ENCODE measurements around the gene SELENON. TPM values are rescaled to one million over a fixed set of nuclear protein-coding genes. Genes with fewer than 3 reads are reported as not detected.
A peak's percentile ranks its signal among the peaks of the same experiment; 100 is the strongest.

Gene SELENON
- total RNA-seq, 1 experiment from 2014 or later, result 57.2 TPM

DNA sequence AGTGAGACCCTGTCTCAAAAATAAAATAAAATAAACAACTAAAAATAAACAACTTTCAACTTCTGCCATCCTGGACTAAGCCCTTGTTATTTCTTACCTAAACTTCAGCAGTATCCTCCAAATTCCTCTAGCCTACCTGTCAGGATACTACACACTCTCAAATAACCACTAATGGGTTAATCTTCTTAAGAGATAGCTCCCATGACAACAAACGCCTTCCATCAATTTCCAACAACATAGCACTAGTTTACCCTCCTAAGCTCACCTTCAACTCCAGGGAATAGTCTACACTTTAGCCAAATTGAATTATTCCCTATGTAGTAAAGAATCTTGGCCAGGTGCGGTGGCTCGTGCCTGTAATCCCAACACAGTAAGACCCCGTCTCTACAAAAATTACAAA, 47.9 kb downstream of the SELENON start:
- TF ChIP-seq TCF7L2 (IDR thresholded peaks at IDR 0.05; ENCODE audit: low read depth, low read length) (no peak), POLR2AphosphoS5 (IDR thresholded peaks at IDR 0.05; ENCODE audit: low read depth, low read length) (no peak), SIN3A (IDR thresholded peaks at IDR 0.05; ENCODE audit: borderline replicate concordance, insufficient read depth, low read depth, low read length) (no peak)
- TF ChIP-seq, protein P1, sequence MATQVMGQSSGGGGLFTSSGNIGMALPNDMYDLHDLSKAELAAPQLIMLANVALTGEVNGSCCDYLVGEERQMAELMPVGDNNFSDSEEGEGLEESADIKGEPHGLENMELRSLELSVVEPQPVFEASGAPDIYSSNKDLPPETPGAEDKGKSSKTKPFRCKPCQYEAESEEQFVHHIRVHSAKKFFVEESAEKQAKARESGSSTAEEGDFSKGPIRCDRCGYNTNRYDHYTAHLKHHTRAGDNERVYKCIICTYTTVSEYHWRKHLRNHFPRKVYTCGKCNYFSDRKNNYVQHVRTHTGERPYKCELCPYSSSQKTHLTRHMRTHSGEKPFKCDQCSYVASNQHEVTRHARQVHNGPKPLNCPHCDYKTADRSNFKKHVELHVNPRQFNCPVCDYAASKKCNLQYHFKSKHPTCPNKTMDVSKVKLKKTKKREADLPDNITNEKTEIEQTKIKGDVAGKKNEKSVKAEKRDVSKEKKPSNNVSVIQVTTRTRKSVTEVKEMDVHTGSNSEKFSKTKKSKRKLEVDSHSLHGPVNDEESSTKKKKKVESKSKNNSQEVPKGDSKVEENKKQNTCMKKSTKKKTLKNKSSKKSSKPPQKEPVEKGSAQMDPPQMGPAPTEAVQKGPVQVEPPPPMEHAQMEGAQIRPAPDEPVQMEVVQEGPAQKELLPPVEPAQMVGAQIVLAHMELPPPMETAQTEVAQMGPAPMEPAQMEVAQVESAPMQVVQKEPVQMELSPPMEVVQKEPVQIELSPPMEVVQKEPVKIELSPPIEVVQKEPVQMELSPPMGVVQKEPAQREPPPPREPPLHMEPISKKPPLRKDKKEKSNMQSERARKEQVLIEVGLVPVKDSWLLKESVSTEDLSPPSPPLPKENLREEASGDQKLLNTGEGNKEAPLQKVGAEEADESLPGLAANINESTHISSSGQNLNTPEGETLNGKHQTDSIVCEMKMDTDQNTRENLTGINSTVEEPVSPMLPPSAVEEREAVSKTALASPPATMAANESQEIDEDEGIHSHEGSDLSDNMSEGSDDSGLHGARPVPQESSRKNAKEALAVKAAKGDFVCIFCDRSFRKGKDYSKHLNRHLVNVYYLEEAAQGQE (IDR thresholded peaks at IDR 0.05; ENCODE audit: insufficient read depth in 1 of 2, low read depth in 2 of 2, low read length in 1 of 2), result no peak
- TF ChIP-seq, protein P2, sequence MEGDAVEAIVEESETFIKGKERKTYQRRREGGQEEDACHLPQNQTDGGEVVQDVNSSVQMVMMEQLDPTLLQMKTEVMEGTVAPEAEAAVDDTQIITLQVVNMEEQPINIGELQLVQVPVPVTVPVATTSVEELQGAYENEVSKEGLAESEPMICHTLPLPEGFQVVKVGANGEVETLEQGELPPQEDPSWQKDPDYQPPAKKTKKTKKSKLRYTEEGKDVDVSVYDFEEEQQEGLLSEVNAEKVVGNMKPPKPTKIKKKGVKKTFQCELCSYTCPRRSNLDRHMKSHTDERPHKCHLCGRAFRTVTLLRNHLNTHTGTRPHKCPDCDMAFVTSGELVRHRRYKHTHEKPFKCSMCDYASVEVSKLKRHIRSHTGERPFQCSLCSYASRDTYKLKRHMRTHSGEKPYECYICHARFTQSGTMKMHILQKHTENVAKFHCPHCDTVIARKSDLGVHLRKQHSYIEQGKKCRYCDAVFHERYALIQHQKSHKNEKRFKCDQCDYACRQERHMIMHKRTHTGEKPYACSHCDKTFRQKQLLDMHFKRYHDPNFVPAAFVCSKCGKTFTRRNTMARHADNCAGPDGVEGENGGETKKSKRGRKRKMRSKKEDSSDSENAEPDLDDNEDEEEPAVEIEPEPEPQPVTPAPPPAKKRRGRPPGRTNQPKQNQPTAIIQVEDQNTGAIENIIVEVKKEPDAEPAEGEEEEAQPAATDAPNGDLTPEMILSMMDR (IDR thresholded peaks at IDR 0.05), result no peak
- H3K27ac ChIP-seq (ENCODE audit: low read length), result no peak overlapping the region
- intact Hi-C loops (cut with micrococcal nuclease; ENCODE audit: unreplicated experiment) (no loop called here), in situ Hi-C loops (cut with HindIII; ENCODE audit: low pct_unique_long_range_greater_than_20kb, low sequenced_read_pairs) (no loop called here)
- no peaks in the 10 kb centered on the region for H3K9me3 ChIP-seq (ENCODE audit: control insufficient read depth, insufficient read depth, low read depth, low read length)
- BruUV-seq (replicated peaks), result no TSS peak
- DNase-seq (ENCODE audit: low read depth, low spot score) (no peak), ATAC-seq (no peak)
- no peaks in the 10 kb centered on the region for H3K4me1 ChIP-seq (ENCODE audit: control insufficient read depth, insufficient read depth, low read length)
- H3K4me3 ChIP-seq (ENCODE audit: low read depth in 2 of 2, low read length in 2 of 2), result no peak overlapping the region
- no peaks in the 10 kb centered on the region for H3K36me3 ChIP-seq (ENCODE audit: control insufficient read depth, insufficient read depth, low read length)
- CTCF ChIA-PET, result no interaction called here
- POLR2A ChIA-PET, result interaction anchor here (0.5 to 0.7 kb wide), 2 partner anchors 139 to 330 kb away, joined by 4 read pairs; partner anchors contain the start of gene CNKSR1
- H3K27me3 ChIP-seq (ENCODE audit: control insufficient read depth, insufficient read depth, low read length), result no peaks in the 10 kb centered on the region

DNA sequence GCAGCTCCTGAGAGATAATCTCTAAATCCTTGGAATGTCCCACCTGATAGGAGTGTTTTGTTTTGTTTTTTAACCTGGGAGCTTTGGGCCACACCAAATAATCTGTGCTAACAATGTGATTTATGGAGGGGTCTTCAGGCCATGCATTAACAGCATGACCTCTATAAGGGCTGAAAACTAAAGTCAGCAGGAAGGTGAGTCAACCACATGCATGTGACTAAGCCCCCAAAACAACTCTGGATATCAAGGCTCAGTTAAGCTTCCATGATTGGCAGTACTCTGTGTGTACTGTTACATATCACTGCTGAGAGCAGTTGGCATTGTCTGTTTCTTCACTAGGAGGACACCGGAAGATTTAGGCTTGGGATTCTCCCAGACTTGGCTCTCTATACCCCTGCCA, 48.5 kb downstream of the SELENON start:
- Histone ChIP-seq H3K27me3 (ENCODE audit: control insufficient read depth, insufficient read depth, low read length) (no peaks in the 10 kb centered on the region), H3K4me1 (ENCODE audit: control insufficient read depth, insufficient read depth, low read length) (no peaks in the 10 kb centered on the region), H3K9me3 (ENCODE audit: control insufficient read depth, insufficient read depth, low read depth, low read length) (no peaks in the 10 kb centered on the region), H3K36me3 (ENCODE audit: control insufficient read depth, insufficient read depth, low read length) (no peaks in the 10 kb centered on the region), H3K4me3 (ENCODE audit: low read depth in 2 of 2, low read length in 2 of 2) (no peak overlapping the region), H3K27ac (ENCODE audit: low read length) (peak overlapping the region; percentile 12; the same call in 1 of the 2 replicates)
- ChIA-PET POLR2A (interaction anchor here (0.5 to 0.7 kb wide), 2 partner anchors 139 to 329 kb away, joined by 4 read pairs; partner anchors contain the start of gene CNKSR1), CTCF (no interaction called here)
- BruUV-seq (replicated peaks), result no TSS peak
- TF ChIP-seq POLR2AphosphoS5 (IDR thresholded peaks at IDR 0.05; ENCODE audit: low read depth, low read length), result no peak
- TF ChIP-seq, protein P1 (IDR thresholded peaks at IDR 0.05; ENCODE audit: insufficient read depth in 1 of 2, low read depth in 2 of 2, low read length in 1 of 2), result no peak
- TF ChIP-seq TCF7L2 (IDR thresholded peaks at IDR 0.05; ENCODE audit: low read depth, low read length), result no peak
- no peak for TF ChIP-seq SIN3A (IDR thresholded peaks at IDR 0.05; ENCODE audit: borderline replicate concordance, insufficient read depth, low read depth, low read length)
- TF ChIP-seq, protein P2 (IDR thresholded peaks at IDR 0.05), result no peak
- intact Hi-C loops (cut with micrococcal nuclease; ENCODE audit: unreplicated experiment) (no loop called here), in situ Hi-C loops (cut with HindIII; ENCODE audit: low pct_unique_long_range_greater_than_20kb, low sequenced_read_pairs) (no loop called here)
- ATAC-seq (0 out of 2 replicates have a peak, but pooled peaks have one; percentile 38), DNase-seq (ENCODE audit: low read depth, low spot score) (no peak)
